Common myeloid progenitor, CD34-positive (primary cell): ENCODE data around the gene RORC.
A peak's percentile ranks its signal among the peaks of the same experiment; 100 is the strongest.

Source experiments
- CTCF ChIA-PET: fragments of 350-600 bp; sonication (Branson Sonifier 250); formaldehyde crosslinking; loops from one replicate; lab custom pipeline; 2021; ENCODE audit warnings: antibody characterized with exemption; lab: Charles Lee
- POLR2A ChIA-PET: fragments of 350-600 bp; sonication (Branson Sonifier 250); formaldehyde crosslinking; loops from one replicate; lab custom pipeline; 2021; ENCODE audit warnings: antibody characterized with exemption; lab: Charles Lee
- DNase-seq, 3 donors: peaks; one replicate each; pipeline versions ENCODE4 v3.0.0 to v3.0.0-alpha.2; 2013
- H3K27ac ChIP-seq, 2 experiments: 1 replicate in 1 of 2; 2 replicates in 1 of 2; pipeline ENCODE4 v1.7.0; 2013; ENCODE audit warnings: inconsistent platforms in 2 of 2, low read length in 2 of 2, mild to moderate bottlenecking in 2 of 2, low read depth in 1 of 2, moderate library complexity in 1 of 2; ENCODE audit not compliant: severe bottlenecking in 2 of 2, insufficient read depth in 1 of 2, poor library complexity in 1 of 2
- H3K27me3 ChIP-seq, 5 experiments: replicated peaks in 2 of 5; 1 replicate in 3 of 5; 2 replicates in 2 of 5; pipeline versions ENCODE4 v1.6.1 to v1.7.0; 2013; ENCODE audit warnings: low read length in 4 of 5, mild to moderate bottlenecking in 2 of 5, moderate library complexity in 2 of 5, inconsistent platforms in 1 of 5; ENCODE audit not compliant: insufficient read depth in 5 of 5, control insufficient read depth in 4 of 5
- H3K36me3 ChIP-seq, 4 experiments: 1 replicate in 2 of 4; 2 replicates in 2 of 4; pipeline versions ENCODE4 v1.6.1 to v1.7.0; 2013; ENCODE audit warnings: low read length in 3 of 4, control low read depth in 1 of 4, mild to moderate bottlenecking in 1 of 4; ENCODE audit not compliant: control insufficient read depth in 4 of 4, insufficient read depth in 4 of 4
- H3K4me1 ChIP-seq, 4 experiments: 1 replicate in 3 of 4; 2 replicates in 1 of 4; pipeline versions ENCODE4 v1.6.1 to v1.7.1; 2013; ENCODE audit warnings: low read length in 3 of 4, mild to moderate bottlenecking in 3 of 4, control low read depth in 1 of 4, inconsistent platforms in 1 of 4, moderate library complexity in 1 of 4; ENCODE audit not compliant: control insufficient read depth in 4 of 4, insufficient read depth in 4 of 4; ENCODE audit errors: control extremely low read depth in 1 of 4
- H3K4me3 ChIP-seq, 7 experiments: 1 replicate in 4 of 7; 2 replicates in 3 of 7; pipeline versions ENCODE4 v1.5.1 to v1.7.0; 2013; ENCODE audit warnings: mild to moderate bottlenecking in 7 of 7, low read length in 6 of 7, moderate library complexity in 6 of 7, inconsistent platforms in 2 of 7, low read depth in 2 of 7, control low read depth in 1 of 7; ENCODE audit not compliant: insufficient read depth in 4 of 7, control insufficient read depth in 1 of 7; ENCODE audit errors: extremely low read depth in 1 of 7
- H3K9me3 ChIP-seq, 5 experiments: 1 replicate in 4 of 5; 2 replicates in 1 of 5; pipeline versions ENCODE4 v1.6.1 to v1.7.1; 2013; ENCODE audit warnings: low read length in 4 of 5, mild to moderate bottlenecking in 2 of 5, inconsistent platforms in 1 of 5, low read depth in 1 of 5, moderate library complexity in 1 of 5; ENCODE audit not compliant: control insufficient read depth in 4 of 5, insufficient read depth in 2 of 5; ENCODE audit errors: control extremely low read depth in 1 of 5
- WGBS: methylation state at CpG from one replicate; pipeline ENCODE4 v1.1.5; 2013; ENCODE audit not compliant: insufficient coverage; 5-methylcytosine and 5-hydroxymethylcytosine counted together

The RORC gene

GRCh38 chr1:151841141-151841540 lies 9.5 kb upstream of the RORC start:
- no peaks in the 10 kb centered on the region for H3K36me3 ChIP-seq
- ChIA-PET POLR2A (no interaction called here), CTCF (interaction anchor here (0.6 to 1.9 kb wide), 6 partner anchors 8 to 1889 kb away, joined by 3 to 5 read pairs (median 4); no protein-coding TSS in a partner anchor)
- H3K27ac ChIP-seq: no peak overlapping the region
- H3K27me3 ChIP-seq: peaks cover 0 to 42% (median 24%) of the 10 kb centered on the region in 5 experiments
- H3K9me3 ChIP-seq: no peaks in the 10 kb centered on the region
- H3K4me1 ChIP-seq: peaks cover 0 to 53% (median 41%) of the 10 kb centered on the region in 4 experiments
- no peak for DNase-seq
- H3K4me3 ChIP-seq: no peak overlapping the region
- 100% methylated on average over 2 of the region's 2 CpGs for WGBS

DNA sequence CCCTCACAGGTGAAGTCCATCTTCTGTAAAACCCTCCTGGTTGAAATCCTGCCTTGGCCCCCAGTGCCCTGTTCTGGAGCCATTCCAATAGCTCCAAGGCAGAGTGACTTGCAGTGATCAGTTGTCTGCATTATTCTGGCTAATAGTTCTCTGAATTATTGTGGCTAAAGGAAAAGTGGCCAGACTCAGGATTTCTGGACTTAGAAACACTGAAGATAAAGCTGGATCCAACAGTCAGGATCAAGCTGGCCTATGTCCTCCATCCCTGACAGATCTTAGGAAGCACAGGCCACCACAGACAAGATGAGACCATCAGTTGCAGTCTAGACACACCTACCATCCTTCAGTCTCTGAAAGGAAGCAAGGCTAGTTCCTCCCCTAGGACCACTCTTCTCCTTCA lies 8.8 kb upstream of the RORC start:
- H3K4me1 ChIP-seq: peaks cover 0 to 52% (median 44%) of the 10 kb centered on the region in 4 experiments
- H3K36me3 ChIP-seq: no peaks in the 10 kb centered on the region
- H3K27ac ChIP-seq: no peak overlapping the region
- DNase-seq: no peak
- POLR2A ChIA-PET: interaction anchor here (0.6 kb wide), 1 partner anchor 95 kb away, joined by 4 read pairs; no protein-coding TSS in a partner anchor
- peak overlapping the region in 2 of 7 experiments; percentile 65 to 67 for H3K4me3 ChIP-seq
- CTCF ChIA-PET: interaction anchor here (0.7 to 1.9 kb wide), 6 partner anchors 9 to 106 kb away, joined by 3 to 5 read pairs (median 4); partner anchors contain the start of gene THEM5
- peaks cover 0 to 42% (median 24%) of the 10 kb centered on the region in 5 experiments for H3K27me3 ChIP-seq
- no peaks in the 10 kb centered on the region for H3K9me3 ChIP-seq

GRCh38 chr1:151839457-151840403 lies 8.1 kb upstream of the RORC start, which contains the start of gene C2CD4D:
Gene C2CD4D, minus strand, starts transcription at chr1:151839820. Its CDS starts 831 bp downstream, at chr1:151838989.
- Histone ChIP-seq H3K9me3 (no peaks in the 10 kb centered on the region), H3K4me3 (peak within 1 kb of the TSS in 6 of 7 experiments; percentile 25 to 67 (median 48)), H3K4me1 (peaks cover 0 to 51% (median 44%) of the 10 kb centered on the region in 4 experiments), H3K36me3 (no peaks in the 10 kb centered on the region), H3K27me3 (peaks cover 0 to 42% (median 24%) of the 10 kb centered on the region in 5 experiments), H3K27ac (no peak within 1 kb of the TSS)
- WGBS: 2% methylated on average over 36 of the region's 47 CpGs
- ChIA-PET POLR2A (interaction anchor here (0.6 kb wide), 1 partner anchor 94 kb away, joined by 4 read pairs; no protein-coding TSS in a partner anchor), CTCF (interaction anchor here (0.6 to 1.9 kb wide), 8 partner anchors 9 to 105 kb away, joined by 3 to 5 read pairs (median 4); partner anchors contain the start of gene THEM5)
- peak; percentile 49 to 86 (median 84) for DNase-seq

DNA sequence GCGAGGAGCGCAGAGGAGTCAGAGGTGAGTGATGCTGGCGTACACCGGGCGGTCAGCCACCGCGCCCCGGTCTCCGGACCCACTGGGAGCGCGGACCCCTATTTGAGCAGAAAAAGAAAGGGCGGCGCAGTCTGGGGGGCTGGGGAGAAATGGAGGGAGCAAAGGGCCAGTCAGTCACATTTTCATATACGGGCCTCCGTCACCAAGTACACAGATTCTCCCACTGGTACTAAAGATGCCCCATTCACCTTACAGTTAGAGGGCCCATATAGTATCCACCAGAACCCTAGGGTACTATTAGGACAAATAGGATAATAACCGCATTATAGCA lies 7.4 kb upstream of the RORC start:
- WGBS: 8% methylated on average over 16 of the region's 16 CpGs
- H3K4me3 ChIP-seq: peak overlapping the region in 6 of 7 experiments; percentile 20 to 67 (median 44)
- ChIA-PET CTCF (no interaction called here), POLR2A (no interaction called here)
- H3K36me3 ChIP-seq: no peaks in the 10 kb centered on the region
- H3K27ac ChIP-seq: no peak overlapping the region
- DNase-seq: no peak
- peaks cover 0 to 49% (median 45%) of the 10 kb centered on the region in 4 experiments for H3K4me1 ChIP-seq
- H3K27me3 ChIP-seq: peaks cover 0 to 42% (median 24%) of the 10 kb centered on the region in 5 experiments
- no peaks in the 10 kb centered on the region for H3K9me3 ChIP-seq

DNA sequence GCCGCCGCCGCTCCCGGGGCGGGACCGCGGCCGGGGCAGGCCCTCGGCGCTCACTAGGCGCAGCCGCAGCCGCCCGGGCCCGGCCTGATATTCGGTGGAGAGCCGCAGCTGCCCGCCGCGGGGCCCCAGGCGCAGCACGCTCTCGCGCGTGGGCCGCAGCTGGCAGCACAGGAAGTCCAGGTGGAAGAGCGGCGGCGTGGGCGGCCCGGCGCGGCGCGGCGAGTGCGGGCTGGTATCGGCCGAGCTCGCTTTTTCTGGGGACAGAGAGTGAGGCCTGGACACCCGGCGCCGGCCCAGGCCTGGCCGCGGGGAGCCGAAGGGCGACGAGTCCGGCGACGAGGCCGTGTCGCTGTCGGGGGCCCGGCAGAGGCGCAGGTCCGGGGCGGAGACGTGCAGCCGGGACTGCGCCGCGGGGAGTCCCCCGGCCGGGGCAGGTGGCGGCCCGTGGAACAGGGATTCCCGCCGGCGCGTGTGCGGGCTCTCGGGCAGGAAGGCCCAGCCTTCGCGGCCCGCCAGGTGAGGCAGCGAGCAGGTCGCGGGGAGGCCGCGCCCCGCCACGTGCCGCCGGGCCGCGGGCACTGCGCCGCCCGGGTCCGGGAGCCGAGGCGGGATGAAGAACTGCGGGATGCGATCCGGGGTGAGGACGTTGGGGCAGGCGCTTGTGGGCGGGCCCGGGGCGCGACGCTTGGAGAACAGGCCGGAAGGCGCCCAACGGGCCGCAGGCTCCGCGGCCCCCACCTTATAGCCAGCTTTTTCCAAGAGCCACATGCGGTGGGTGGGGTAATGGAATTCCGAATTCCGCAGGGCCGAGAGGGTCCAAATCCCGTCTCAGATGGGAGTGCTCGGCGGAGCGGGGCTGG lies 6.8 kb upstream of the RORC start:
- Histone ChIP-seq H3K4me3 (peak overlapping the region in 6 of 7 experiments; percentile 20 to 67 (median 44)), H3K36me3 (no peaks in the 10 kb centered on the region), H3K9me3 (no peaks in the 10 kb centered on the region), H3K27me3 (peaks cover 0 to 42% (median 24%) of the 10 kb centered on the region in 5 experiments), H3K27ac (no peak overlapping the region), H3K4me1 (peaks cover 0 to 51% (median 47%) of the 10 kb centered on the region in 4 experiments)
- under 1% methylated on average over 74 of the region's 117 CpGs for WGBS
- DNase-seq: peak in 2 of 3 donors; percentile 53 to 68
- ChIA-PET POLR2A (no interaction called here), CTCF (interaction anchor here (0.9 kb wide), 1 partner anchor 162 kb away, joined by 3 read pairs; no protein-coding TSS in a partner anchor)

- Histone ChIP-seq H3K9me3 (no peaks in the 10 kb centered on the region), H3K27ac (no peak overlapping the region), H3K27me3 (peaks cover 0 to 42% (median 24%) of the 10 kb centered on the region in 5 experiments), H3K4me1 (peaks cover 0 to 54% (median 47%) of the 10 kb centered on the region in 4 experiments), H3K36me3 (no peaks in the 10 kb centered on the region), H3K4me3 (peak overlapping the region in 4 of 7 experiments; percentile 20 to 67 (median 63))
- CTCF ChIA-PET: interaction anchor here (0.9 to 2.3 kb wide), 3 partner anchors 9 to 163 kb away, joined by 3 to 17 read pairs (median 8); partner anchors contain the start of gene MRPL9
- POLR2A ChIA-PET: interaction anchor here (1.0 kb wide), 1 partner anchor 163 kb away, joined by 3 read pairs; no protein-coding TSS in a partner anchor
- 4% methylated on average over 26 of the region's 26 CpGs for WGBS
- no peak for DNase-seq
Measured at GRCh38 chr1:151837884-151838221, 6.3 kb upstream of the RORC start.
